ENCODE results near the gene TMX3.

GRCh38 chr18:68735483-68736343, 20.8 kb upstream of the TMX3 start:
- TF ChIP-seq CTCF (IDR thresholded peaks at IDR 0.05) (peak; percentile 36 to 63 (median 51)), POLR2A (IDR thresholded peaks at IDR 0.05) (no peak)

Data from testis (tissue), 2 donors.